ENCODE results near the gene ITIH4. TPM values are rescaled to one million over a fixed set of nuclear protein-coding genes. Genes with fewer than 3 reads are reported as not detected.

The ITIH4 gene
- total and polyA plus RNA-seq, 9 of the 15 experiments (the other 6 are each of a cell fraction or from before 2014, with no cell fraction given): 0.09 to 0.62 (median 0.20) TPM; not detected in 6

GRCh38 chr3:52809662-52810377 is 20.7 kb downstream of the ITIH4 start:
- ChIA-PET POLR2A (no interaction called here), CTCF (ENCODE audit: low intra/inter-chr PET ratio) (no interaction called here)
- WGBS (ENCODE audit: insufficient coverage, low coverage, missing lambda C conversion rate): 0% methylated on average over 7 of the region's 7 CpGs
- Histone ChIP-seq H3K36me3 (ENCODE audit: control insufficient read depth, insufficient read depth, low read length) (no peaks in the 10 kb centered on the region), H2AFZ (ENCODE audit: low read depth, low read length) (no peak overlapping the region), H3K4me2 (ENCODE audit: insufficient read depth, low read length) (no peak overlapping the region), H3K4me1 (replicated peaks in 1 of 2; ENCODE audit: control insufficient read depth in 2 of 2, insufficient read depth in 2 of 2, low read length in 2 of 2) (no peaks in the 10 kb centered on the region), H3K9ac (ENCODE audit: insufficient read depth in 1 of 2, low read depth in 2 of 2, low read length in 2 of 2) (no peak overlapping the region), H3K4me3 (no peak overlapping the region), H3K9me3 (replicated peaks; ENCODE audit: control insufficient read depth, insufficient read depth, low read depth, low read length) (no peaks in the 10 kb centered on the region), H4K20me1 (replicated peaks; ENCODE audit: control insufficient read depth, insufficient read depth, low read length) (no peaks in the 10 kb centered on the region), H3K27me3 (ENCODE audit: control insufficient read depth in 2 of 2, insufficient read depth in 2 of 2, low read length in 2 of 2) (peaks cover 0 to 30% of the 10 kb centered on the region in 2 experiments; a peak in 3 of 5 replicates), H3K9me1 (ENCODE audit: control insufficient read depth, insufficient read depth, low read length) (no peaks in the 10 kb centered on the region), H3K27ac (ENCODE audit: extremely low read depth, low read depth, low read length) (no peak overlapping the region), H3K79me2 (ENCODE audit: control insufficient read depth, insufficient read depth, low read length) (no peaks in the 10 kb centered on the region)
- BruUV-seq (replicated peaks): no TSS peak
- ATAC-seq (no peak), DNase-seq (ENCODE audit: extremely low read depth in 1 of 4, low spot score in 3 of 4) (no peak), FAIRE-seq (no peak)
- intact Hi-C loops (cut with micrococcal nuclease): no loop called here
- in situ Hi-C loops (cut with MboI): no loop called here
- TF ChIP-seq FOXK1 (CRISPR knock-in tag; IDR thresholded peaks at IDR 0.05; ENCODE audit: borderline replicate concordance): no peak
- no peak for TF ChIP-seq DLX4 (CRISPR knock-in tag; IDR thresholded peaks at IDR 0.05)
- no peak for TF ChIP-seq POLR2A (conservative IDR thresholded peaks at IDR 0.05)
- TF ChIP-seq ZNF398 (CRISPR knock-in tag; IDR thresholded peaks at IDR 0.05): no peak
- TF ChIP-seq SETDB1 (IDR thresholded peaks at IDR 0.05; ENCODE audit: low read length): no peak
- no peak for TF ChIP-seq ZNF780A (CRISPR knock-in tag; IDR thresholded peaks at IDR 0.05)
- TF ChIP-seq ZNF57 (CRISPR knock-in tag; IDR thresholded peaks at IDR 0.05): no peak
- no peak for TF ChIP-seq ZFX (CRISPR knock-in tag; IDR thresholded peaks at IDR 0.05)
- no peak for TF ChIP-seq MYNN (IDR thresholded peaks at IDR 0.05)
- no peak for TF ChIP-seq MYNN (CRISPR knock-in tag; IDR thresholded peaks at IDR 0.05)
- TF ChIP-seq PREB (CRISPR knock-in tag; IDR thresholded peaks at IDR 0.05): no peak
- no peak for TF ChIP-seq TAF7 (tag; IDR thresholded peaks at IDR 0.05)
- no peak for TF ChIP-seq ZNF12 (CRISPR knock-in tag; IDR thresholded peaks at IDR 0.05)
- TF ChIP-seq CTCF (IDR thresholded peaks at IDR 0.05 in 2 of 3, conservative IDR thresholded peaks at IDR 0.05 in 1 of 3; ENCODE audit: insufficient read depth in 2 of 3, low read depth in 1 of 3, low read length in 3 of 3): no peak
- TF ChIP-seq PHB (CRISPR knock-in tag; IDR thresholded peaks at IDR 0.05): no peak
- TF ChIP-seq CBX1 (IDR thresholded peaks at IDR 0.05; ENCODE audit: low read depth): no peak
- TF ChIP-seq ZNF3 (CRISPR knock-in tag; IDR thresholded peaks at IDR 0.05): no peak
- TF ChIP-seq CBX2 (IDR thresholded peaks at IDR 0.05; ENCODE audit: insufficient read depth, low read length, poor library complexity, severe bottlenecking): no peak

Measured in K562 (cell line).